Measurements from ENCODE around the gene KCNAB1. TPM values are rescaled to one million over a fixed set of nuclear protein-coding genes. Genes with fewer than 3 reads are reported as not detected.

KCNAB1 gene
- total RNA-seq, 3 donors from 2014 or later (not counting 1 experiment from before 2014, with no cell fraction given) = not detected

DNA sequence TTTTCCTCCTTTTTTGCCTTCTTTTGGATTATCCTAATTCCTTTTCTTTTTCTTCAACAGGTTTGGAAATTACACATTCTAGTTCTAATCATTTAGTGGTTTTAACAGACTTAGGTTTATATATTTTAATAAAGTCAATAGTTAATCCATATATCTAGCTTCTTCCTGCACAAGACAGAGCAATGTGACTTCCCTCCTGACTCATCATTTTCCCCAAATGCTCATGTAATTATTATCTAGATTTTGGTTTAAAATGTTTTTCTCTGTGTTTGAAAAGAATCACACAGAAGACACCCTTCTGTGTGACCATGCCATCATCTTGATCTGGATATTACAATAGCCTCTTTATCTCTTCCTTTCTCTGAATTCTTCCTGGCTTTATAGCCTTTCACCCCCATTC lies 463.1 kb downstream of the KCNAB1 start:
- no peaks in the 10 kb centered on the region for H3K9me3 ChIP-seq (ENCODE audit: control insufficient read depth, insufficient read depth, low read length)
- Mint-ChIP-seq H3K27me3 (ENCODE audit: low read depth in 2 of 2) (peaks cover 0 to 2% of the 10 kb centered on the region in 2 donors), H3K27ac (no peak overlapping the region), H3K4me1 (peaks cover 0 to 6% of the 10 kb centered on the region in 2 donors), H3K9me3 (no peaks in the 10 kb centered on the region), H3K36me3 (no peaks in the 10 kb centered on the region), H3K4me3 (no peak overlapping the region)
- no peaks in the 10 kb centered on the region for H3K36me3 ChIP-seq (ENCODE audit: control insufficient read depth, insufficient read depth, low read length)
- intact Hi-C loops (cut with micrococcal nuclease) = no loop called here
- H3K27me3 ChIP-seq (ENCODE audit: control insufficient read depth, insufficient read depth, low read length) = no peaks in the 10 kb centered on the region
- no peak overlapping the region for H3K4me3 ChIP-seq (ENCODE audit: low read length)
- no peak overlapping the region for H3K27ac ChIP-seq (ENCODE audit: low read length)
- ATAC-seq (no peak), DNase-seq (no peak)
- no peaks in the 10 kb centered on the region for H3K4me1 ChIP-seq (ENCODE audit: control insufficient read depth, insufficient read depth, low read length)
- TF ChIP-seq, protein P1, sequence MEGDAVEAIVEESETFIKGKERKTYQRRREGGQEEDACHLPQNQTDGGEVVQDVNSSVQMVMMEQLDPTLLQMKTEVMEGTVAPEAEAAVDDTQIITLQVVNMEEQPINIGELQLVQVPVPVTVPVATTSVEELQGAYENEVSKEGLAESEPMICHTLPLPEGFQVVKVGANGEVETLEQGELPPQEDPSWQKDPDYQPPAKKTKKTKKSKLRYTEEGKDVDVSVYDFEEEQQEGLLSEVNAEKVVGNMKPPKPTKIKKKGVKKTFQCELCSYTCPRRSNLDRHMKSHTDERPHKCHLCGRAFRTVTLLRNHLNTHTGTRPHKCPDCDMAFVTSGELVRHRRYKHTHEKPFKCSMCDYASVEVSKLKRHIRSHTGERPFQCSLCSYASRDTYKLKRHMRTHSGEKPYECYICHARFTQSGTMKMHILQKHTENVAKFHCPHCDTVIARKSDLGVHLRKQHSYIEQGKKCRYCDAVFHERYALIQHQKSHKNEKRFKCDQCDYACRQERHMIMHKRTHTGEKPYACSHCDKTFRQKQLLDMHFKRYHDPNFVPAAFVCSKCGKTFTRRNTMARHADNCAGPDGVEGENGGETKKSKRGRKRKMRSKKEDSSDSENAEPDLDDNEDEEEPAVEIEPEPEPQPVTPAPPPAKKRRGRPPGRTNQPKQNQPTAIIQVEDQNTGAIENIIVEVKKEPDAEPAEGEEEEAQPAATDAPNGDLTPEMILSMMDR (IDR thresholded peaks at IDR 0.05) = no peak

DNA sequence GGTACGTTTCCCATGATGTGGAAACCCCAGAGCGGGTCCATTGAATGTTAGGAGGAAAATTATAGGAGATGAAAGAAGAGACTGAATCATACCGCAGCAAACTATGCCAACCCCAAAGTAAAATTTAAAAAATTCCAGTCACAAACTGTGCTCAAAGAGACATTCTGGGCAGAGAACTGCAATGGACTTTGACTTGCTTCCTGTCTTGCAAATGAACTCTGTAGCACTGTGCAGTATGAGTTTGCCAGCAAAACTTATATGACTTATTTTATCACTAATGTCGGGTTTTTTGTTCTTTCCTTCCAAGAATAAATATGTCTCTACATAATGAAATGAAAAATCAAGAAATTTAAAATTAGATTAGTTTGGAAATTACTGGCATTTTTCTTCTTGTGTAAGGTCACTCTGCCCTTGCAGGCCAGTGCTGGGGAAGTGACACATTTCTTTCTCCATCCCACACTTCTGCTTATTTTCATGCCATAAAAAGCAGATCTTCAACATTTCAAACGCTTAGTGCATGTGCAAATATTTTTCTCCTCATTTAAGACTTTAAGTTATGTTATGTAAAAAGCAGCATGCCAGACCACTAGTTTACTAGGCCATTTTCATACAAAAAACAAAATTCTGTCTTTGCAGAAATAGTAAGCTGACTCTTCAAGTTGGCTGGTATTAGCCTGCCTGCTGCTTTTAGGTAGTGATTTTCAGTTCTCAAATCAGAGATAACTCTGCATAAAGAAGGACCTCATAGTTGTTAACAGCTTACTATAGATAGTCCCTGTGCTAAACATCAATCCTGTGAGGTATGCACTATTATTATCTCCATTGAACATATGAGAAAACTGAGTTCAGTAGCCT lies 466.8 kb downstream of the KCNAB1 start:
- Mint-ChIP-seq H3K4me3 (no peak overlapping the region), H3K4me1 (peaks cover 0 to 6% of the 10 kb centered on the region in 2 donors), H3K27ac (no peak overlapping the region), H3K36me3 (no peaks in the 10 kb centered on the region), H3K27me3 (ENCODE audit: low read depth in 2 of 2) (peaks cover 0 to 2% of the 10 kb centered on the region in 2 donors), H3K9me3 (no peaks in the 10 kb centered on the region)
- no peak overlapping the region for H3K4me3 ChIP-seq (ENCODE audit: low read length)
- H3K27ac ChIP-seq (ENCODE audit: low read length) = no peak overlapping the region
- no peak for DNase-seq
- 71% methylated on average over 3 of the region's 5 CpGs for WGBS (ENCODE audit: insufficient coverage)
- no peaks in the 10 kb centered on the region for H3K4me1 ChIP-seq (ENCODE audit: control insufficient read depth, insufficient read depth, low read length)
- H3K27me3 ChIP-seq (ENCODE audit: control insufficient read depth, insufficient read depth, low read length) = no peaks in the 10 kb centered on the region
- peak in 1 of 3 donors; percentile 37 for ATAC-seq
- TF ChIP-seq, protein P1 (IDR thresholded peaks at IDR 0.05) = no peak
- H3K36me3 ChIP-seq (ENCODE audit: control insufficient read depth, insufficient read depth, low read length) = no peaks in the 10 kb centered on the region
- intact Hi-C loops (cut with micrococcal nuclease) = no loop called here
- H3K9me3 ChIP-seq (ENCODE audit: control insufficient read depth, insufficient read depth, low read length) = no peaks in the 10 kb centered on the region

GRCh38 chr3:156587760-156588069 lies 467.3 kb downstream of the KCNAB1 start:
- 63% methylated on average over 1 of the region's 1 CpG for WGBS (ENCODE audit: insufficient coverage)
- Histone ChIP-seq H3K27me3 (ENCODE audit: control insufficient read depth, insufficient read depth, low read length) (no peaks in the 10 kb centered on the region), H3K9me3 (ENCODE audit: control insufficient read depth, insufficient read depth, low read length) (no peaks in the 10 kb centered on the region), H3K27ac (ENCODE audit: low read length) (no peak overlapping the region), H3K4me1 (ENCODE audit: control insufficient read depth, insufficient read depth, low read length) (no peaks in the 10 kb centered on the region), H3K36me3 (ENCODE audit: control insufficient read depth, insufficient read depth, low read length) (no peaks in the 10 kb centered on the region), H3K4me3 (ENCODE audit: low read length) (no peak overlapping the region)
- DNase-seq (no peak), ATAC-seq (no peak)
- Mint-ChIP-seq H3K4me3 (no peak overlapping the region), H3K9me3 (no peaks in the 10 kb centered on the region), H3K27ac (no peak overlapping the region), H3K36me3 (no peaks in the 10 kb centered on the region), H3K27me3 (ENCODE audit: low read depth in 2 of 2) (peaks cover 0 to 2% of the 10 kb centered on the region in 2 donors), H3K4me1 (peaks cover 0 to 6% of the 10 kb centered on the region in 2 donors)
- TF ChIP-seq, protein P1 (IDR thresholded peaks at IDR 0.05) = no peak
- intact Hi-C loops (cut with micrococcal nuclease) = no loop called here

Other genes with a start within 250 kb of the KCNAB1 start
- gene GMPS, start 249.9 kb upstream of the KCNAB1 start, total RNA-seq = 10 to 100 TPM; 36.7 to 49.7 (median 45.4) TPM

Measured in natural killer cell (primary cell).